Measurements from ENCODE around the gene NSUN6.

DNA sequence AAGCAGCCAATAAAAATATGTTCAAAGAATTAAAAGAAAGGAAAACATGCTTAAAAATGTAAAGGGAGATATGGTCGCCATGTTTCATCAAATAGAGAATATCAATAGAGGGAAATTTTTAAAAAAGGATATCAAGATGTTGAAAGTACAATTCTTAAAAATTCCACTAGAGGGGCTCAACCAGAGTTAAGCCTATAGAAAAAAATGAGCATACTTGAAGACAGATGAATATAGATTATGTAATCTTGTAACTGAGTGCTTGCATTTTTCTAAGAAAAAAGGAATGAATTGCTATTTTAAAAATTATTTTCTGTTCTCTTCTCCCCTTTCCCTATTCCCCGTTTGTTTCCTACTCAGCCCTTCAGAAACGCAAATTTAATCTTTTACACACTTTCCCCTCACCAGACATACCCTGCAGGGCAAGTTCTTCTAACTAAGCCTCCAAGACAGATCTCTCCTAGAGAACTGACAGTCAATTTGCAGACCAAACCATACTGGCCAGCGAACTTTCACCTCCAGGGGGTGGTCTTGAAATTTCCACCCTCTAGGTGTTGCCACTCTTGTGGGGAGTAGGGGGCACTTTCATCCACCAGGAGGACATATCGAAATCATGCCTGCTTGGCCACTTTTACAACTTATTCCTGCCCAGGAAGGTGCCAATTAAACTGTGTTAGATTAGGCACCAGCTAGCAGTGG is 67.7 kb downstream of the NSUN6 start:
- TF ChIP-seq, protein P1, sequence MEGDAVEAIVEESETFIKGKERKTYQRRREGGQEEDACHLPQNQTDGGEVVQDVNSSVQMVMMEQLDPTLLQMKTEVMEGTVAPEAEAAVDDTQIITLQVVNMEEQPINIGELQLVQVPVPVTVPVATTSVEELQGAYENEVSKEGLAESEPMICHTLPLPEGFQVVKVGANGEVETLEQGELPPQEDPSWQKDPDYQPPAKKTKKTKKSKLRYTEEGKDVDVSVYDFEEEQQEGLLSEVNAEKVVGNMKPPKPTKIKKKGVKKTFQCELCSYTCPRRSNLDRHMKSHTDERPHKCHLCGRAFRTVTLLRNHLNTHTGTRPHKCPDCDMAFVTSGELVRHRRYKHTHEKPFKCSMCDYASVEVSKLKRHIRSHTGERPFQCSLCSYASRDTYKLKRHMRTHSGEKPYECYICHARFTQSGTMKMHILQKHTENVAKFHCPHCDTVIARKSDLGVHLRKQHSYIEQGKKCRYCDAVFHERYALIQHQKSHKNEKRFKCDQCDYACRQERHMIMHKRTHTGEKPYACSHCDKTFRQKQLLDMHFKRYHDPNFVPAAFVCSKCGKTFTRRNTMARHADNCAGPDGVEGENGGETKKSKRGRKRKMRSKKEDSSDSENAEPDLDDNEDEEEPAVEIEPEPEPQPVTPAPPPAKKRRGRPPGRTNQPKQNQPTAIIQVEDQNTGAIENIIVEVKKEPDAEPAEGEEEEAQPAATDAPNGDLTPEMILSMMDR (conservative IDR thresholded peaks at IDR 0.05; ENCODE audit: low read length) = peak; percentile 63
- no peak for TF ChIP-seq EZH2phosphoT487 (IDR thresholded peaks at IDR 0.05; ENCODE audit: borderline replicate concordance, low read depth, low read length)

Data from OCI-LY7 (cell line).